T-helper 2 cell treated with Interferon-gamma antibody and Interleukin-4, amounts not matched to agents 100 ng/mL and 5 ng/mL, for 36 hours (primary cell): ENCODE results near the gene ZBTB4. TPM values are rescaled to one million over a fixed set of nuclear protein-coding genes. Genes with fewer than 3 reads are reported as not detected.

Experiments
- intact Hi-C: fragments of 100-400 bp; cut with micrococcal nuclease; formaldehyde crosslinking; loops from one replicate; pipeline ENCODE4 v1.15.1; 2023
- total RNA-seq: library from RNA; stranded (reverse); gene quantifications from 2 replicates; pipeline ENCODE4 v1.2.3, GENCODE V29; 2022

ZBTB4 gene
- total RNA-seq, 1 donor from 2014 or later = 21.6 TPM

- intact Hi-C loops = no loop called here
These were observed 38.2 kb downstream of the ZBTB4 start for GRCh38 chr17:7441266-7441665.

- intact Hi-C loops = no loop called here
These were observed 38.6 kb downstream of the ZBTB4 start for GRCh38 chr17:7440834-7441195.

GRCh38 chr17:7440113-7440833 lies 39.2 kb downstream of the ZBTB4 start:
- intact Hi-C loops = no loop called here

- intact Hi-C loops = loop anchor here (5.0 kb wide), 2 partner anchors 112 to 187 kb away; partner anchors contain the start of genes CTDNEP1, ELP5 and NEURL4
These were observed 39.8 kb downstream of the ZBTB4 start, which contains the start of gene FGF11 for GRCh38 chr17:7439462-7440112. Gene FGF11, plus strand, starts transcription at chr17:7439512. Its CDS starts 109 bp downstream, at chr17:7439621.

GRCh38 chr17:7438656-7439460 lies 40.6 kb downstream of the ZBTB4 start:
- intact Hi-C loops = loop anchor here (5.0 kb wide), 2 partner anchors 112 to 187 kb away; partner anchors contain the start of genes CTDNEP1, ELP5 and NEURL4

GRCh38 chr17:7437950-7438614 lies 41.3 kb downstream of the ZBTB4 start:
- intact Hi-C loops = loop anchor here (1.0 to 5.0 kb wide), 3 partner anchors 111 to 186 kb away; partner anchors contain the start of genes CTDNEP1, ELP5, NEURL4 and SENP3

GRCh38 chr17:7437369-7437863 lies 42.0 kb downstream of the ZBTB4 start:
- intact Hi-C loops = loop anchor here (1.0 to 5.0 kb wide), 3 partner anchors 110 to 185 kb away; partner anchors contain the start of genes CTDNEP1, ELP5, NEURL4 and SENP3

GRCh38 chr17:7436556-7437368 lies 42.7 kb downstream of the ZBTB4 start:
- intact Hi-C loops = loop anchor here (1.0 to 5.0 kb wide), 3 partner anchors 109 to 184 kb away; partner anchors contain the start of genes CTDNEP1, ELP5, NEURL4 and SENP3

- intact Hi-C loops = loop anchor here (1.0 to 5.0 kb wide), 9 partner anchors 19 to 252 kb away; partner anchors contain the start of genes CTDNEP1, EIF5A, ELP5 and NEURL4
These were observed 43.5 kb downstream of the ZBTB4 start for GRCh38 chr17:7435676-7436555.

GRCh38 chr17:7432296-7432695 lies 47.1 kb downstream of the ZBTB4 start:
- intact Hi-C loops = no loop called here

GRCh38 chr17:7431231-7431630 lies 48.2 kb downstream of the ZBTB4 start:
- intact Hi-C loops = no loop called here

GRCh38 chr17:7429722-7430121 lies 49.7 kb downstream of the ZBTB4 start:
- intact Hi-C loops = no loop called here

- intact Hi-C loops = no loop called here
These were observed 50.9 kb downstream of the ZBTB4 start, which contains the start of gene SPEM3 for GRCh38 chr17:7428557-7428956. Gene SPEM3, plus strand, starts transcription at chr17:7428857. Its CDS starts 46 bp downstream, at chr17:7428903.

- intact Hi-C loops = no loop called here
These were observed 51.9 kb downstream of the ZBTB4 start for GRCh38 chr17:7427549-7427948.

- intact Hi-C loops = no loop called here
These were observed 52.4 kb downstream of the ZBTB4 start for GRCh38 chr17:7426896-7427489.

- intact Hi-C loops = no loop called here
These were observed 53.1 kb downstream of the ZBTB4 start for GRCh38 chr17:7426203-7426863.

GRCh38 chr17:7425756-7426155 lies 53.7 kb downstream of the ZBTB4 start:
- intact Hi-C loops = no loop called here

- intact Hi-C loops = no loop called here
These were observed 54.1 kb downstream of the ZBTB4 start, which contains the start of gene SPEM2 for GRCh38 chr17:7425316-7425715. Gene SPEM2, plus strand, starts transcription at chr17:7425616. Its CDS starts 73 bp downstream, at chr17:7425689.
